Kidney tubule cell (primary cell): ENCODE data around the gene ZZZ3.
"Not testable (repeated sequence)": the region's sequence is repeated elsewhere in the genome, so short reads cannot be mapped to it uniquely, and the experiment has no call there.

Experiments
- DNase-seq: peaks from one replicate; pipeline ENCODE4 v3.0.0-alpha.2; 2018; ENCODE audit warnings: low spot score

Gene ZZZ3

DNA sequence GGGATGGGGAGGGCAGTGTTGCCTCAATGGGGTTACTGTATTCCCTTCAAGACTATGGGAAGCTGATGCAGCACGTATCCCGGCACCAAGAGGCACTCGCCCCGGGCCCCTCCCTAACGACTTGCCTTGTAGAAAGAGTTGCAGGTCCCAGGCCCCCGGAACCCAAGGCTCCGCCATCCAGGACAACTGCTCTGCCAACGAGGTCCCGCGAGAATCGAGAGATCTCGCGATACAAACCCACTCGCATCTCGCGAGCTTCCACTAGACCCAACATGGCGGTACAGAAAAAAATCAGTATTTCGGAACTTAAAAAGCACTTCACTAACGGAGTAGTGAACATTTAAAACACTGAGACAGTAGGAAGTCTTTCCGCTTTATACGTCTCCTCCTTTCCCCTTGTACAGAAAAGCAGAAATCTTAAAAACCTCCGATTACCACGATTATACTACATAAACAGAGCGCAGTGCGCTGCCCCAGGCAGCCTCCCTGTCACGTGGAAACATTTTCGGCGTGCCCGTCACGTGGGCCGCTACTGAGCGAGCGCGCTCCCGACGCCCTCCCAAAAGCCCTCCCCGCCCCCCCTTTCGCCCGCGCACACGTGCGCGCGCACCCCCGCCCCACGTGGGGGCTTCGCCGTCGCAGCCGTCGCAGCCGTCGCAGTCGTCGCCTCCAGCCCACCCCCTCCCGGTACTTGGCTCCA lies at the start of gene ZZZ3:
TSS of gene ZZZ3 (minus strand) at position 199 of the 700 bp plus-strand sequence. CDS start 49,304 bp downstream, outside the sequence.
- DNase-seq = peak; percentile 93

- DNase-seq = no peak
Observed at GRCh38 chr1:77732090-77732489, 49.6 kb upstream of the ZZZ3 start.

DNA sequence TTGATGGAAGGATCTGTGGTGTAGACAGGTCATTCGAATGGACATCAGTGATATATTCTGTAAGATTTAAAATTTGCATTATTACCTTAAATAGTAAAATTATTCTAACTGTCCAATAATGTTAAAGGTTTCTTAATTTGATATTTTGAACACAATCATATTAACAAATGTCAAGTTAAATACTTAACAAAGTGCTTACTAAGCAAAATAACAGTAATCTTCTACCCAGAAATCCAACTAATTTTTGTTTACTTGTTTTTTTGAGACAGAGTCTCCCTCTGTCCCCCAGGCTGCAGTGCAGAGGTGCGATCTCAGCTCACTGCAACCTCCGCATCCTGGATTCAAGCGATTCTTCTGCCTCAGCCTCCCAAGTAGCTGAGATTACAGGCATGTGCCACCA lies 43.2 kb upstream of the ZZZ3 start:
- no peak for DNase-seq

GRCh38 chr1:77718181-77718580 lies 35.7 kb upstream of the ZZZ3 start:
- no peak for DNase-seq

DNA sequence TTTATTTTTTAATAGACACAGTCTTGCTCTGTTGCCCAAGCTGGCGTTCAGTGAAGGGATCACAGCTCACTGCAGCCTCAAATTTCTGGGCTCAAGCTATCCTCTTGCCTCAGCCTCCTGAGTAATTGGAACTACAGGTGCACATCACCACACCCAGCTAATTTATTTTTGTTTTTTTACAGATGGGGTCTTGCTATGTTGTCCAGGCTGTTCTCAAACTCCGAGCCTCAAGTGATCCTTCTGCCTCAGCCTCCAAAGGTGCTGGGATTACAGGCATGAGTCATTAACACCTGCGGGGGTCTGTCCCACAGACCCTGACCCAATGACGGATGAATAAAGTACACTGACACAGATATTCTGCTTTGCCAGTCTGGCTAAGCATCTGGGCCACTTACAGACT lies 33.6 kb upstream of the ZZZ3 start:
- no peak for DNase-seq

DNA sequence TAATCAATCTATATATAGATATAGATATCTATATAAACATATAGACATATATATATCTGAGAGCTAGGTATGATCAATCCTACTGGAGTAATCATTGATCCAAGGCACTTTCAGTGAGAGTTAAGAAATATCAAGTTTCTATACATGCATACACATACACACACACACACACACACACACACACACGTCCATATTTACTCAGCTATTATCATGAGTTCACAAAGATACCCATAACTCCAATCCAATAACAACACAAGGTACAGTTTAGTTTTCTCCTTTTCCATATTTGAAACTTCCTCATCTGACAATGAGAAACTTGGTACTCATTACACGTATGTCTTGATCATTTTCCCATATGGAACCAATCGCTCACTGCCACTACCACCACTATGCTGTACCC lies 27.3 kb upstream of the ZZZ3 start:
- no peak for DNase-seq

GRCh38 chr1:77706321-77706720 lies 23.9 kb upstream of the ZZZ3 start:
- DNase-seq = no peak

GRCh38 chr1:77704736-77705135 lies 22.3 kb upstream of the ZZZ3 start:
- DNase-seq = no peak

- DNase-seq = not testable (repeated sequence)
Observed at GRCh38 chr1:77699673-77700072, 17.2 kb upstream of the ZZZ3 start.

- no peak for DNase-seq
Observed at GRCh38 chr1:77697441-77697840, 15.0 kb upstream of the ZZZ3 start.

DNA sequence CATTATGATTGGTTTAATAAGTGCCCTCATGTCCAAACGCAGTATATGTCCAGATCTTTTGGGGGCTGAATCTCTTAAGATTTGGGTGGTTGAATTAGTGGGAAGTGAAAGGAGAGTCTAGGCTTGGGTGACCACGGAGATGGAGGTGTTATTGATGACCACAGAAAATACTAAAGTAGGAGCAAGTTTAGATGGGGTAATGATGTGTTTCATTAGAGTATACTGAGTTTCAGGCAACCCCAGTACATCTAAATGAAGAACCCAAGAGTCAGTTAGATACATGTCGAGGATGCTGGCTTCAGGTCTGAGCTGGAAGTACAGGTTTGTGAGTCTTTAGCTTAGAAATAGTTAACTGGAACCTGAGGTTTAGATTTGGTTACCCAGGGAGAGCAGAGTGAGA lies 6.5 kb upstream of the ZZZ3 start:
- no peak for DNase-seq

- peak; percentile 23 for DNase-seq
Observed at GRCh38 chr1:77687519-77687906, 5.1 kb upstream of the ZZZ3 start.

DNA sequence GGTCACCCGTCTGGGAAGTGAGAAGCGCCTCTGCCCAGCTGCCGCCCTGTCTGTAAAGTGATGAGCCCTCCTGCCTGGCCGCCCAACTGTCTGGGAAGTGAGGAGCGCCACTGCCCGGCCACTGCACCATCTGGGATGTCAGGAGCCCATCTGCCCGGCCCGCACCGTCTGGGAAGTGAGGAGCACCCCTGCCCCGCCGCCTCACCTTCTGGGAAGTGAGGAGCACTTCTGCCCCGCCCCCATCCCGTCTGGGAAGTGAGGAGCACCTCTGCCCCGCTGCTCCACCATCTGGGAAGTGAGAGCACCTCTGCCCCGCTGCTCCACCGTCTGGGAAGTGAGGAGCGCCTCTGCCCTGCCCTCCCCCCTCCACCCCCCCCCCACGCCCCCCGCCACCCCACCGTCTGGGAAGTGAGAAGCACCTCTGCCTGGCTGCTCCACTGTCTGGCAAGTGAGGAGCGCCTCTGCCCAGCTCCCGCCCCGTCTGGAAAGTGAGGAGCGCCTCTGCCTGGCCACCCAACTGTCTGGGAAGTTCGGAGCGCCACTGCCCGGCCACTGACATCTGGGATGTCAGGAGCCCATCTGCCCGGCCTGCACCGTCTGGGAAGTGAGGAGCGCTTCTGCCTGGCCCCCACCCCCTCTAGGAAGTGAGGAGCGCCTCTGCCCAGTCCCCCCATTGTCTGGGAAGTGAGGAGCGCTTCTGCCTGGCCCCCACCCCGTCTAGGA lies 4.5 kb upstream of the ZZZ3 start:
- DNase-seq = no peak

- peak; percentile 97 for DNase-seq
Observed at GRCh38 chr1:77683160-77684148, 996 bp upstream of the ZZZ3 start.

DNA sequence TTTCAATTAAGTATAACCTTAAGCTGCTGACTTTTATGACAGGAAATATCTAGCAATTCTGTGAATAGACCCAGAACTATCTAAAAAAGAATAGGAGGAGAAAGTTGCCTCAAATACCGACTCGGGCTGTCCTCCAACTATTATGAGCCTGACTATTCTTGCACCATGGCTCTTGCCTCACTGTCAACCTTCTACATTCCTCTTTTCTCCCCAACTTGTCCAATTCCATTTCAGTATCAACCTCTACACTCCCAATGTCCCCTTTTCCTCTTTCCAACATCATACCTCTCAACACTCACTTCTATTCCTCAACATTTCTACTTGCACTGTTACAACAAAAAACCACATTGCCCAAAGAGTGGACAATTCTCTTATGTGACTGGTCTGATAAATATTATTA lies 2.3 kb downstream of the ZZZ3 start:
- no peak for DNase-seq

- DNase-seq = no peak
Observed at GRCh38 chr1:77678660-77679610, 3.5 kb downstream of the ZZZ3 start.

- not testable (repeated sequence) for DNase-seq
Observed at GRCh38 chr1:77674807-77675206, 7.7 kb downstream of the ZZZ3 start.

DNA sequence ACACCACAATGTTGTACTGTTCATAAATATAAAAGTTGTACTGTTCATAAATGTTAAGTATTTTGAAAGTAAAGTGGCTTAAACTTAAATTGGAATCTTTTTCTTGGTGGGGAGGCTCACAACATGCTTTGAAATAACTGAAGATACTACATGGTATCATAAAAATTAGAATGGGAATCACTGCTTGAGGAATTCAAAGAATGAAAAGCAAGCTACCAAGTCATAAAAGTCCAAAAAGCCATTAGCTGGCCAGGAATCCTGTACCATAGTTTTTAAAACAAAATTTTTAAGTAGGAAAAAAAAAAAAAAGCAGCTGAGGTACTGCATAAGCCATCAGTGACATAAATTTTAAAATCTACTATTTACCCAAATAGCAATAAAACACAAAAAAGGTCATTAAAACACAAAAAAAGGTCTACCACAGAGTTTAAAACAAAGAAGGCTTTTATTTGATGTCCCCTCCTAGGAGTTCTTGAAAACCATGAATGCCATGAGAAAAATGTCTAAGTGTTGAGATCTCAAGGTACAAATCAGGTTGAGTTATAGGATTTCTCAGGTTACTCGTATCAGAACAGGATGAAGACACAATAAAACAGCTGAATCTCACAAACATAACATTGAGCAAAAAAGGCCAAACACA lies 8.6 kb downstream of the ZZZ3 start:
- DNase-seq = no peak

GRCh38 chr1:77673030-77673429 lies 9.4 kb downstream of the ZZZ3 start:
- DNase-seq = no peak

GRCh38 chr1:77672374-77672773 lies 10.1 kb downstream of the ZZZ3 start:
- DNase-seq = no peak

DNA sequence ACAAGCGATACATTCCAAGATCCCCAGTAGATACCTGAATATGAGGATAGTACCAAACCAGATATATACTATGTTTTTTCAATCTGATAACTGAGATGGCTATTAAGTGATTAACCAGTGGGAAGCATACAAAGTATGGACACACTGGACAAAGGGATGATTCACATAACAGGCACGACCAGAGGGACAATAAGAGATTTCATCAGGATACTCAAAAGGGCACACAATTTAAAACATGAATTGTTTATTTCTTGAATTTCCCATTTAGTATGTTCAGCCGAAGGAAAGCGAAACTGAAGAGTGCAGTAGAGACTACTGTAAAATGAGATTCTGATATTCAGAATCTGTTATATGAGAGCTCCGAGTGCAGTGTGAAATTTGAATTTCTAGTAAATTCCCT lies 10.6 kb downstream of the ZZZ3 start:
- peak; percentile 13 for DNase-seq
